ENCODE data around the gene RDH5. TPM values are rescaled to one million over a fixed set of nuclear protein-coding genes. Genes with fewer than 3 reads are reported as not detected.
A peak's percentile ranks its signal among the peaks of the same experiment; 100 is the strongest.

RDH5 gene
- total and polyA plus RNA-seq, 2 of the 13 experiments (the other 11 are each of a cell fraction or from before 2014, with no cell fraction given): 2.6 to 5.7 TPM

- TF ChIP-seq SRSF1 (optimal IDR thresholded peaks at IDR 0.05; ENCODE audit: low read depth, low read length) (peak; percentile 33), NONO (IDR thresholded peaks at IDR 0.05) (no peak), NONO (CRISPR knock-in tag; conservative IDR thresholded peaks at IDR 0.05) (peak; percentile 52; the same call in 1 of the 2 replicates), HOXA7 (CRISPR knock-in tag; IDR thresholded peaks at IDR 0.05) (no peak), ZNF446 (CRISPR knock-in tag; IDR thresholded peaks at IDR 0.05) (0 out of 2 replicates have a peak, but pooled peaks have one; percentile 38), ZNF580 (CRISPR knock-in tag; IDR thresholded peaks at IDR 0.05; ENCODE audit: borderline replicate concordance, low read depth) (no peak), HDAC6 (IDR thresholded peaks at IDR 0.05; ENCODE audit: low read depth, low read length) (no peak), ZNF501 (CRISPR knock-in tag; IDR thresholded peaks at IDR 0.05) (peak; percentile 43), ATAD3A (CRISPR knock-in tag; IDR thresholded peaks at IDR 0.05) (no peak), IRX3 (CRISPR knock-in tag; IDR thresholded peaks at IDR 0.05; ENCODE audit: borderline replicate concordance, low read depth) (no peak), STAG1 (CRISPR knock-in tag; IDR thresholded peaks at IDR 0.05) (no peak), FOXA1 (IDR thresholded peaks at IDR 0.05) (no peak), FOXA1 (CRISPR knock-in tag; IDR thresholded peaks at IDR 0.05) (no peak)
- TF ChIP-seq, protein P1, sequence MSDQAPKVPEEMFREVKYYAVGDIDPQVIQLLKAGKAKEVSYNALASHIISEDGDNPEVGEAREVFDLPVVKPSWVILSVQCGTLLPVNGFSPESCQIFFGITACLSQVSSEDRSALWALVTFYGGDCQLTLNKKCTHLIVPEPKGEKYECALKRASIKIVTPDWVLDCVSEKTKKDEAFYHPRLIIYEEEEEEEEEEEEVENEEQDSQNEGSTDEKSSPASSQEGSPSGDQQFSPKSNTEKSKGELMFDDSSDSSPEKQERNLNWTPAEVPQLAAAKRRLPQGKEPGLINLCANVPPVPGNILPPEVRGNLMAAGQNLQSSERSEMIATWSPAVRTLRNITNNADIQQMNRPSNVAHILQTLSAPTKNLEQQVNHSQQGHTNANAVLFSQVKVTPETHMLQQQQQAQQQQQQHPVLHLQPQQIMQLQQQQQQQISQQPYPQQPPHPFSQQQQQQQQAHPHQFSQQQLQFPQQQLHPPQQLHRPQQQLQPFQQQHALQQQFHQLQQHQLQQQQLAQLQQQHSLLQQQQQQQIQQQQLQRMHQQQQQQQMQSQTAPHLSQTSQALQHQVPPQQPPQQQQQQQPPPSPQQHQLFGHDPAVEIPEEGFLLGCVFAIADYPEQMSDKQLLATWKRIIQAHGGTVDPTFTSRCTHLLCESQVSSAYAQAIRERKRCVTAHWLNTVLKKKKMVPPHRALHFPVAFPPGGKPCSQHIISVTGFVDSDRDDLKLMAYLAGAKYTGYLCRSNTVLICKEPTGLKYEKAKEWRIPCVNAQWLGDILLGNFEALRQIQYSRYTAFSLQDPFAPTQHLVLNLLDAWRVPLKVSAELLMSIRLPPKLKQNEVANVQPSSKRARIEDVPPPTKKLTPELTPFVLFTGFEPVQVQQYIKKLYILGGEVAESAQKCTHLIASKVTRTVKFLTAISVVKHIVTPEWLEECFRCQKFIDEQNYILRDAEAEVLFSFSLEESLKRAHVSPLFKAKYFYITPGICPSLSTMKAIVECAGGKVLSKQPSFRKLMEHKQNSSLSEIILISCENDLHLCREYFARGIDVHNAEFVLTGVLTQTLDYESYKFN (CRISPR knock-in tag; conservative IDR thresholded peaks at IDR 0.05): peak; percentile 50
- TF ChIP-seq, protein P2, sequence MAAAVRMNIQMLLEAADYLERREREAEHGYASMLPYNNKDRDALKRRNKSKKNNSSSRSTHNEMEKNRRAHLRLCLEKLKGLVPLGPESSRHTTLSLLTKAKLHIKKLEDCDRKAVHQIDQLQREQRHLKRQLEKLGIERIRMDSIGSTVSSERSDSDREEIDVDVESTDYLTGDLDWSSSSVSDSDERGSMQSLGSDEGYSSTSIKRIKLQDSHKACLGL (CRISPR knock-in tag; IDR thresholded peaks at IDR 0.05): peak; percentile 91
- TF ChIP-seq, protein P3, sequence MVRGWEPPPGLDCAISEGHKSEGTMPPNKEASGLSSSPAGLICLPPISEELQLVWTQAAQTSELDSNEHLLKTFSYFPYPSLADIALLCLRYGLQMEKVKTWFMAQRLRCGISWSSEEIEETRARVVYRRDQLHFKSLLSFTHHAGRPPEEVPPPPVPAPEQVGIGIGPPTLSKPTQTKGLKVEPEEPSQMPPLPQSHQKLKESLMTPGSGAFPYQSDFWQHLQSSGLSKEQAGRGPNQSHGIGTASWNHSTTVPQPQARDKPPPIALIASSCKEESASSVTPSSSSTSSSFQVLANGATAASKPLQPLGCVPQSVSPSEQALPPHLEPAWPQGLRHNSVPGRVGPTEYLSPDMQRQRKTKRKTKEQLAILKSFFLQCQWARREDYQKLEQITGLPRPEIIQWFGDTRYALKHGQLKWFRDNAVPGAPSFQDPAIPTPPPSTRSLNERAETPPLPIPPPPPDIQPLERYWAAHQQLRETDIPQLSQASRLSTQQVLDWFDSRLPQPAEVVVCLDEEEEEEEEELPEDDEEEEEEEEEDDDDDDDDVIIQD (CRISPR knock-in tag; IDR thresholded peaks at IDR 0.05; ENCODE audit: low read depth): no peak
Observed at GRCh38 chr12:55728939-55729818, 9.0 kb downstream of the RDH5 start, which contains the start of gene CD63 (continued).
